ENCODE results near the gene POC1A.
"Not testable (repeated sequence)": the region's sequence is repeated elsewhere in the genome, so short reads cannot be mapped to it uniquely, and the experiment has no call there.

Gene POC1A

GRCh38 chr3:52061121-52061910 lies 92.9 kb downstream of the POC1A start:
- DNase-seq, result no peak

DNA sequence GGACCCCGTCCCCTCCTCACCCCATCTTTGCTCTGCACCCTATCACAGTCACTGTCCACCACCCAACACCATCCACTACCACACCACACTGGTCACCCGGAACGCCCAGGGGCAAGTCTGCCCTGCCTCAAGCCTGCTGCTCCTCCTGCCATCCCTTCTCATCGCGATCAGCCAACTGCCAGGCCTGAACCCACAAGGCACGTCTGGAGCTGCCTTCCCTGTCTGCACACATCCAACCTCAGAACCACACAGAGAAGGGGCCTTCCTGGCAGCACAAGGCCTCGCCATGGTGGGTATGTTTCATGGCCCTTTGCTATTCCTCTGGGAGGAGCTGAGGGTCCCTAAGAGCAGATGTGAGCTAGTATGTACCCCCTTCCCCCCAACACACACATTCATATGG lies 94.4 kb downstream of the POC1A start:
- no peak for DNase-seq

DNA sequence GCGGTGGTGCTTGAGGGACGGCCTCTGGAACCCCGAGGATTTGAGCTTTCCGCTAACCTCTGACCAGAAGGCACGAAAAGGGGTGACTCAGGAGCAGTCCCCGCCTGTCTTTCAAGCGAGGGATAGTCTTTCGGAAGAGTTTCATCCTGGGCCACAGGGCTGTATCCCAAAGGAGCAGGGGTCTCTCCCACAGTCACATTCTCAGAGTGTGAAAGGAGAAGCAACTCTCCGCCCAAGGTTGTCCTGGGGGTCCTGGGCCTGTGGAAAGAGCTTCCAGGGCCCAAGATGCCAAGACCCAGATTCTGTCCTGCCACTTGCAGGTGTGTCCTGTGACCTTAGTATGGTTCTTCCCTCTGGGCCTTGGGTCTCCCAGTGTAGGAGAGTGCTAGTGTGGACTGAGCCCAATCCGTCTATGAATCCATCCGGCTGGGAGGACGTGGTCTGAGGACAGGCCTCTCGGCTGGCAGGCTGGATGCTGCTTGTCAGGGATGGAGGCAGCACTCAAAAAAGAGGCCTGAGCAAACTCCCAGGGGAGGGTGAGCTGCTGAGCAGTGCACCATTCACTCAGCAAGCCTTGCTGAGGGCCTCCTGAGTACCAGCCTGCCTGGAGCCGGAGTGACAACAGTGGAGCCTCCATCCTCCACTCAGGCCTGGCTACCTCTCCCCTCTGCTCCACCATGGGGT lies 96.3 kb downstream of the POC1A start:
- no peak for DNase-seq

DNA sequence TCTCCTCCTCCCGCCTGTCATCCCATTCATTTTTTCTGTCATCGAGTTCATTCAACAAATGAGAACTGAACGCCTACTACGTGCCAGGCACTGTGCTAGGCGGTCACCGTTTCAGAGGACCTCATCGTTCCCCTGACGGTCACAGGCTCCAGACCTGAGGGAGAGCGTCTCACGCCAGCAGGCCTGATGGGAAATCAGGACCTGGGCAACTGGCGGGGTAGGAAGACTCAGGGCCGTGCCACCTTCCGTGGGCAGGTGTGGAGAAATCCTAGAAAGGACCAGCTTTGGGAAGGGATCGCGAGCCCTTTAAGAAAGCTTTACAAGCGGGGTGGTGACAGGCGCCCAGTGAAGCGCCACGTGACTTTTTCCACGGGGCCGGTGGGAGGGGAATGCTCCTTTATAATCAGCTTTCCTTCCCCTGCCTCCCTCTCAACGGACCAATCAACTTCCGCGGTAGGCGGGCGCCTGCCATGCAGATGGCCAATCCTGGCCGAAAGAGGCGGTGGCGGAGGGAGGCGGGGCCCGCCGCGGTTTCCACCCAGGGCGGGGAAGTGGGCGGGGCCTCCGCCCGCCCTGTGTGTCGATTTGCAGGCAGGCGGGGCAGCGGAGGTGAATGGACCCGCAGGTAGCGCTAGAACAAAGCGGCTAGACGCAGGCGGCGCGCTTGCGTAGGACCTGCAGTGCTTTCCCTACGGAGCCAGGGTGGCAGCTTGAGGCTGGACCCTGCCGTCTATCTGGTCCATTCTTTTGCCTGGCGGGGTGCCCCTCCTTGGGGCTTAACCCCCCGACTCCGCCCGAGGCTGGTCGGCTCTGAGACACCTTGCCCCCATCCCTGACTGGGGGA lies 97.0 kb downstream of the POC1A start:
- DNase-seq, result peak; percentile 100

DNA sequence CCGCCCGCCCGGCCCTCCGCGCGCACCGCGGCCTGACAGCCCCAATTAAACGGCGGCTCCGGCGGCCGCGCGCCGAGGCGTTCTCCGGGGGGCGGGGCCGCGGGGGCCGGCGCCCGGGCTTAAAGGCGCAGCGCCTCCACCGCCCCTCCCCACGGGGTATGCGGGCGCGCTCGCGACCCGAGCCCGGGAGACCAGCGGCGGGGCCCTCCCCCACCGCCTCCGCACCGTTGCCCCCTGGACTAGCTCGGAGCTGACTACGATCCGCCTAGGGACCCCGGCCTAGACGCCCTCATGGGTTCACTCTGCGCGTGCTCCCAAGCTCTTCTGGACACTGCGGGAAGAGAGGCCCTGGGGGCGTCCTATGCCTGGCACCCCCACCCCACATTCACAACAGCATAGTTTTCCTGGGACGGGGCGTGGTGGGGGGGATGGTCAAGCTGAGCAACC lies 97.7 kb downstream of the POC1A start, which contains the start of gene DUSP7:
Gene DUSP7, minus strand, starts transcription at position 51 of the 447 bp plus-strand sequence. CDS start 205 bp downstream, outside the sequence.
- DNase-seq, result peak; percentile 74

DNA sequence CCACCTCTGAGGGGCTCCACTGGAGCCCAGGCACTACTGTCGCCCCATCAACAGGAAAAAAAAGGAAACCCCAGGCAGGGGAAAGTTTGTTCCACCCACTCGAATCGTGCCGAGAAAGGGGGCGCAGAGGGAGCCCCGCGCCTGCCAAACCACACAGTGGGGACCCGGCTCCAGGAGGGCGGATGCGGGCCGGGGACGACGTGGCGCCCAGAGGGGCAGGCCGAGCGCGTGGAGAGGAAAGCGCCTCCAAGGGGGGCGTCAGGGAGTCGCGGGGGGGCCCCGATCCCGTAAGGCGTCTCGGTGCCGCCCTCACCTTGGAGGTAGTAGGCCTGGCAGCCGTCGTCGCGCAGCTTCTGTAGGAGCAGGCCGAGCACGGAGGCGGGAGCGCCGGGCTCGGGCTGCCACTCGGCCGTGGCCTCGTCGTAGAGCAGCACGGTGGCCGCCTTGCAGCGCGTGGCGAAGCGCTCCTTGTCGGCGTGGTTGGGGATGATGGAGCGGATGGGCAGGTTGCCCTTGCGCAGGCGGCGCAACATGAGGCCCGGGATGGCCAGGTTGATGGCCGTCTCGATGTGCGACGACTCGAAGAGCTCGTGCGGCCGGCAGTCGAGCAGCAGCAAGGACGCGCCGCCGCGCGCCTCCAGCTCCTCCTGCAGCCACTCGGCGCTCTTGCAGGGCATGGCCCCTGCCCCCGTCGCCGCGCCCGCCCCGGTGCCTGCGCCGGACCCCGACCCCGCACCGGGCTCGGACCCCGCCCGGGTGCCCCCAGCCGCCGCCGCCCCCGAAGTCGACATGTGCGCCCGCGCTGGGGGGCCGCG lies 98.5 kb downstream of the POC1A start:
- peak; percentile 49 for DNase-seq

DNA sequence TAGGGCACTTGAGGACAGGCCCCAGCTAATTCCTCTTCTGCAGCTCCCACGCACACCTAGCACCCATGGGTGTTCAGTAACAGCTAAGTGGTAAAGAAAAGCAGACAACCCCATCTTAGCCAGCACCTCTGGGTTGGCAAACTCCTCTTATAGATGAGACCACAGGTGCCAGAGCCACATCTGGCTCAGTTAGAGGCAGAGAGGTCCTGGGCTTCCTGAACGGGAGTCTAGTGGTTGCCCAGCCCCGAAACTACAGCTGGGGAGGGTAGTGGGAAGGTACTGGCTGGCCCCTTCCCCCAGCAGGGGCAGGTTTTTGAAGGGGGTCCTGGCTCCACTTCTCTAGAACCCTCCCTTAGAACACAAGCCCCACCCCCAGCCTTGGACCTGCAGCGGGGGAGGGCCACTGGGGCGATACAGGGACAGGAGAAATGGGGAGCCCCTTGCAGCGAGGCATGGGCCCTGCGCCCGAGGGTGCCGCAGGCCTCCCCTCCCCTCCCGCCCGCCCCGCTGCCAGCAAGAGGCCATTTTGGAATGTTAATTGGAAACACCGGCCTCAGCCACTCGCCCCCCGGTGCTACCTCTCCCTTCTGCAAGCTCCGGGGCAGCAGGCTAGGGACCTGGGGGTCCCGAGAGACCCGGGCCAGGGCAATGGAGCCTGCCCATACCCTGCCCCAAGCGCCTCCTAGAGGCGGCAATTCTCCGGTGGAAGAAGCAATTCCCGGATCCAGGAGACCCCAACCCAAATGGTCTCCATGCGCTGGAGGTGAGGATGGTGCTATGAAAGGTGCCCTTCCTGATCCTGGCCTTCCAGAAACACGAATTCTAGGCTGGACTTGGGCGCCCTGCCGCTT lies 99.3 kb downstream of the POC1A start:
- DNase-seq, result no peak

- peak; percentile 63 for DNase-seq
Measured at GRCh38 chr3:52053307-52054304, 100.6 kb downstream of the POC1A start.

GRCh38 chr3:52052831-52053306 lies 101.4 kb downstream of the POC1A start:
- DNase-seq, result no peak

DNA sequence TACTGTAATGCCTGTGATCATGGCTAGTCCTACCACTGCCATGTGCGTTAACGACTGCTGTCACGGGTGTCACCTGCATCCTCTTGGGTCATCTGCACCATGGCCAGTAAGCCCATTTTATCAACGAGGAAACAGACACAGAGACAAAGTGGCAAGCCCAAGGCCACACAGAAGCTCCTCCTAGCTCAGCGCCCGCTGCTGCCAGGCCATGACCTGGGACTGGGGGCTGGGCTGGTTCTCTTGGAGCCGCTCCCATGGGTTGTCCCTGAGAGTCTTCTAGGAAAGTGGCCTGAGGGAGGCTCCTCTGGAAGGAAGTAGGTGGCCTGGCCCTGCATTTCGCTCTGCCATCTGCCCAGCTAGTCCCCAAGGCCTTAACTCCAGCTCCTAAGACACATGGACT lies 102.8 kb downstream of the POC1A start:
- DNase-seq, result no peak

DNA sequence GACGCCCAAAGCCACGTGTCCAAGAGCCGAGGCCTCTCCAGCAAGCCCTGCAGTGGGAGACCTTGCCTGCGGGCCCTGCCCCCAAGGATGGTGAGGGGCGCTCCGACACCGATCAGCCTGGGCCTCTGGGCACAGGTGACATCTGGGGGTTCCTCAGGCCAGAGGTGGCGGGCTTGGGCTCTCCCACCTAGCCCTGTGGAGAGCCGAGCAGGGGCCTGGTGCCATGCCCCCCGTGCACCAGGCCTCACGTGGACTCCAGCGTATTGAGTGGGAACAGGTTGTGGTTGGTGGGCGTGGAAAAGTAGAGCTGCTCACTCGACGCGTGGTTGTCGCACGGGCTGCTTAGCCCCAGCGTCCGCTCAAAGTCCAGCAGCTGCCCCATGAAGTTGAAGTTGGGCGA lies 103.7 kb downstream of the POC1A start:
- DNase-seq, result no peak

- DNase-seq, result no peak
Measured at GRCh38 chr3:52049503-52049902, 104.7 kb downstream of the POC1A start.

GRCh38 chr3:52047295-52047960 lies 106.8 kb downstream of the POC1A start:
- DNase-seq, result no peak

DNA sequence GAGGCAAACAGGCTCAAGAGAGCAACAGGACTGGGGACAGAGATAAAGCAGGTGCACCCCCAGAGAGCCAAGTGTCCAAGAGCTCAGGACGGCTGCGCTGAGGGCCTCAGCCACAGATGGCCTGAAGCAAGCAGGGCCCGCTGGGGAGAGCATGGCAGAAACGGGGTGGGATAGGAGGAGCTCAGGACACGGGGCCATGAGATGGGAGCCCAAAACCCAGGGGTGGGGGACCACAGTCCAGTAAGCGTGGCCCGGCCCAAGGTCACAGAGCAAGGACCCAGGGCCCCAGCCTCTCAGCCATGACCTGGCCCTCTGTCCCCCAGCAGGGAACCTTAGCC lies 107.4 kb downstream of the POC1A start:
- no peak for DNase-seq

DNA sequence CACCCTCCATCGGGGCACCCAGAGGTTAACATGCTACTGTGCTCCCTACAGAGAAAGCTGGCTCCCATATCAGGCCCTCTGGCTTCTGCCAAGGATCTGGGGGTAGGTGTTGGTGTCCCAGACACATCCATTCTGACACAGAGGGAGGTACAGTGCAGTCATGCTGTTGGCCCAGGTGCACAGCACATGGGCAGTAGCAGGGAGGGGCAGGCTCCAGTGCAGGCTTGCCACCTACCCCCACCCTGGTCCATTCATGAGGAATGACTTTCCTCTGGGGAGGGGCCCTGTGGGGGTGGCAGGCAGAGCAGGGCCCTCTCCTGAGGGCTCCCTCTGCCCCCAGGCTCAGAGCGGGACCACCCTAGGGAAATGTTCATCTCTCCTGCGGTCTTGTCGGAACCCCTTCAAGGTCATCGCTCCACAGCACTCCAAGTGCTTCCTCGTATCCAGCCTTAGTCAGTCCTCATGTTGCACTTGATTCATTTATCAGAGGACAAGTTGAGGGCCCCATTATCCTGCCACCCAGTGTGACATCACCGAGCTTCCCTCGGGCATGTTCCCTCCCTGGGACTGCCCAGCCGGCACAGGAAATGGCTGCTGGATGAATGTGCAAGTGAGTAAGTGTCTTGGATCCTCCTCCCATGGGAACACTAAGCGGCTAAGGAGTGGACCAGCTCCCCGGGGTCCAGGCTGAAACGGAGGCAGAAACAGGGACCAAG lies 107.9 kb downstream of the POC1A start:
- DNase-seq, result no peak

GRCh38 chr3:52044869-52045619 lies 109.2 kb downstream of the POC1A start:
- no peak for DNase-seq

GRCh38 chr3:52043750-52044149 lies 110.5 kb downstream of the POC1A start:
- no peak for DNase-seq

DNA sequence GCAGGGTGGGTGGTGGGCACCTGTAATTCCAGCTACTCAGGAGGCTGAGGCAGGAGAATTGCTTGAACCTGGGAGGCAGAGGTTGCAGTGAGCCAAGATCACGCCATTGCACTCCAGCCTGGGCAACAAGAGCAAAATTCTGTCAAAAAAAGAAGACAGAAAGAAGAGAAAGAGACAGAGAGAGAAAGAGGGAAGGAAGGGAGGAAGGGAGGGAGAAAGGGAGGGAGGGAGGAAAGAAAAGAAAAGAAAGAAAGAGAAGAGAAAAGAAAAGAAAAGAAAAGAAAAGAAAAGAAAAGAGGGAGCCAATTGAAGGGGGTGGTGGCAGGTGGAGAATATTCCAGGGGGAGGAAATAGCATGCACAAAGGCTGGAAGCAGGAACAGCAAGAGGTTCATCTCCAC lies 111.2 kb downstream of the POC1A start:
- DNase-seq, result not testable (repeated sequence)

Data from activated CD8-positive, alpha-beta memory T cell treated with anti-CD3 and anti-CD28 coated beads, Interleukin-2, amount 50 U/mL, for 4 hours (primary cell).